ENCODE data around the gene GCSAM.
A peak's percentile ranks its signal among the peaks of the same experiment; 100 is the strongest.

Gene GCSAM

GRCh38 chr3:112117415-112117814 lies 15.6 kb downstream of the GCSAM start:
- Histone ChIP-seq H3K9me3 (ENCODE audit: severe bottlenecking) (no peaks in the 10 kb centered on the region), H3K4me3 (ENCODE audit: low read depth, low read length) (no peak overlapping the region), H3K27me3 (ENCODE audit: insufficient read depth, low read depth, severe bottlenecking) (no peaks in the 10 kb centered on the region), H3K36me3 (no peaks in the 10 kb centered on the region), H3K27ac (no peak overlapping the region)
- no peak for DNase-seq
- no peak for TF ChIP-seq CTCF (IDR thresholded peaks at IDR 0.05; ENCODE audit: low read depth, low read length)

- Histone ChIP-seq H3K27ac (no peak overlapping the region), H3K9me3 (ENCODE audit: severe bottlenecking) (no peaks in the 10 kb centered on the region), H3K4me3 (ENCODE audit: low read depth, low read length) (no peak overlapping the region), H3K27me3 (ENCODE audit: insufficient read depth, low read depth, severe bottlenecking) (no peaks in the 10 kb centered on the region), H3K36me3 (no peaks in the 10 kb centered on the region)
- TF ChIP-seq CTCF (IDR thresholded peaks at IDR 0.05; ENCODE audit: low read depth, low read length), result no peak
- peak; percentile 20 for DNase-seq
These were observed 16.3 kb downstream of the GCSAM start for GRCh38 chr3:112116748-112117186.

DNA sequence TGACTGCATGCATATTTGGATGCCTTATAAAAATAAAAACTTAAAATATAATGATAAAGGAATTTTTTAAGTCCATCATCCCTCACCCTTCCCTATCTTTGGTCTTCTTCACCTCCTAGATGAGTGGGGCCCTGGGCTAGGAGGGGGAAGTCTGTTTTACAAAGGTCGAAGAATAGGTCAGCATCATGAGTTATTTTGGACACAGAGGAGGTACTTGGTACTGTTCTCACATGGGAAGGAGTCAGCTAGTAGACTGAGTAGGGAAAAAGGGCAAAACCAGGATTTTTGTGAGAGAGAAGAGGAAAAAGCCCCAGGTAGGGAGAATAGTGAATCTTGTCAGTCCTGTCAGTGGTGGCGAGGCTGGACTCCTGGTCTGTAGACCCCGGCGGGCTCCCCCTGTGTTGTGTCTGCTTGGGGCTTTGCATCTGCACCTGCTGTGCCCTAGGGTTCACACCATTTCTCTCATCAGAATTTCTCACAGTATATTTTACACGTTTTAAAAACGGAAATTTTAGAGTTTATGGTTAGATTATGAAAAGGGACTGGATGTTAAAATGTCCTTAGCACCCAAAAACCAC lies 17.2 kb downstream of the GCSAM start:
- Histone ChIP-seq H3K27ac (no peak overlapping the region), H3K27me3 (ENCODE audit: insufficient read depth, low read depth, severe bottlenecking) (no peaks in the 10 kb centered on the region), H3K4me3 (ENCODE audit: low read depth, low read length) (no peak overlapping the region), H3K36me3 (no peaks in the 10 kb centered on the region), H3K9me3 (ENCODE audit: severe bottlenecking) (no peaks in the 10 kb centered on the region)
- no peak for DNase-seq
- no peak for TF ChIP-seq CTCF (IDR thresholded peaks at IDR 0.05; ENCODE audit: low read depth, low read length)

GRCh38 chr3:112115161-112115739 lies 17.8 kb downstream of the GCSAM start:
- Histone ChIP-seq H3K36me3 (no peaks in the 10 kb centered on the region), H3K27me3 (ENCODE audit: insufficient read depth, low read depth, severe bottlenecking) (no peaks in the 10 kb centered on the region), H3K9me3 (ENCODE audit: severe bottlenecking) (no peaks in the 10 kb centered on the region), H3K27ac (no peak overlapping the region), H3K4me3 (ENCODE audit: low read depth, low read length) (no peak overlapping the region)
- no peak for TF ChIP-seq CTCF (IDR thresholded peaks at IDR 0.05; ENCODE audit: low read depth, low read length)
- DNase-seq, result no peak

DNA sequence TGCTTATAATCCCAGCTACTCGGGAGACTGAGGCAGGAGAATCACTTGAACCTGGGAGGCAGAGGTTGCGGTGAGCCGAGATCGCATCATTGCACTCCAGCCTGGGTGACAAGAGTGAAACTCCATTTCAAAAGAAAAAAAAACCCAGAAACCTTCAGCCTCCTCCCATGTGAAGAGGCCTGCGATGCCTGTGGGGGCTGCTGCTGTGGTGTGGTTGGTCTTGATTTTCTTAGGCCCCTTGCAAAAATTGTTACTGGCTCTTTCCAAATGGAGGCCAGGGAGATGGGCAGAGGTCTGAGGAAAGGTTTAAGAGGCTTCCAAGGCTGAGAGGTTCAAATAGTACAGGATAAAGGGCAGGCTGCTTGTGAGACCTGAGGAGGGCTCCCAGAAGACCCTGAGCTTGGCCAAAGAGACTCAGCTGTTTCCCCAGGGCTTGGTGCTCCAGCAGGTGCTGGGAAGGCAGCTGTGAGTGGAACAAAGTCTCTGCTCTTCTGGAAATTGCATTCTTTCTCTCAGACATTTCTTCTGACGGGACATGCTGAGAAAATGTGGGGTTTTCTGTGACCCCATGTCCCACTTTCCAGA lies 18.4 kb downstream of the GCSAM start:
- Histone ChIP-seq H3K27ac (no peak overlapping the region), H3K36me3 (no peaks in the 10 kb centered on the region), H3K27me3 (ENCODE audit: insufficient read depth, low read depth, severe bottlenecking) (no peaks in the 10 kb centered on the region), H3K9me3 (ENCODE audit: severe bottlenecking) (no peaks in the 10 kb centered on the region), H3K4me3 (ENCODE audit: low read depth, low read length) (no peak overlapping the region)
- TF ChIP-seq CTCF (IDR thresholded peaks at IDR 0.05; ENCODE audit: low read depth, low read length), result no peak
- no peak for DNase-seq
